ENCODE measurements around the gene TIMM23. TPM values are rescaled to one million over a fixed set of nuclear protein-coding genes. Genes with fewer than 3 reads are reported as not detected.
"Not testable (repeated sequence)": the region's sequence is repeated elsewhere in the genome, so short reads cannot be mapped to it uniquely, and the experiment has no call there.

The TIMM23 gene
- total RNA-seq, 1 donor from 2014 or later: 28.4 TPM

- ATAC-seq: peak; percentile 60
- not testable (repeated sequence) for DNase-seq (ENCODE audit: low spot score)
Measured at GRCh38 chr10:45985590-45985989, 13.3 kb downstream of the TIMM23 start.

DNA sequence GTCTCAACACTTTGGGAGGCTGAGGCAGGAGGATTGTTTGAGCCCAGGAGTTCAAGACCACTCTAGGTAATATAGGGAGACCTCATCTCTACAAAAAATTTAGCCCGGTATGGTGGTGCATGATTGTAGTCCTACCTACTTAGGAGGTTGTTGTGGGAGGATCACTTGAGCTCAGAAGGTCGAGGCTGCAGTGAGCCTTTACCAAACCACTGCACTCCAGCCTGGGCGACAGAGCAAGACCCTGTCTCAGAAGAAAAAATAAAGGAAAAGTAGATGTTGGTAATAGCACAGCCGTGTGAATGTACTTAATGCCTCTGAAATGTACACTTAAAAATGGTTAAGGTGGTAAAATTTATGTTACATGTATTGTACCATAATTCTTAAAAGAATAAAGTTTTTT lies 25.3 kb downstream of the TIMM23 start:
- DNase-seq (ENCODE audit: low spot score) (no peak), ATAC-seq (no peak)

DNA sequence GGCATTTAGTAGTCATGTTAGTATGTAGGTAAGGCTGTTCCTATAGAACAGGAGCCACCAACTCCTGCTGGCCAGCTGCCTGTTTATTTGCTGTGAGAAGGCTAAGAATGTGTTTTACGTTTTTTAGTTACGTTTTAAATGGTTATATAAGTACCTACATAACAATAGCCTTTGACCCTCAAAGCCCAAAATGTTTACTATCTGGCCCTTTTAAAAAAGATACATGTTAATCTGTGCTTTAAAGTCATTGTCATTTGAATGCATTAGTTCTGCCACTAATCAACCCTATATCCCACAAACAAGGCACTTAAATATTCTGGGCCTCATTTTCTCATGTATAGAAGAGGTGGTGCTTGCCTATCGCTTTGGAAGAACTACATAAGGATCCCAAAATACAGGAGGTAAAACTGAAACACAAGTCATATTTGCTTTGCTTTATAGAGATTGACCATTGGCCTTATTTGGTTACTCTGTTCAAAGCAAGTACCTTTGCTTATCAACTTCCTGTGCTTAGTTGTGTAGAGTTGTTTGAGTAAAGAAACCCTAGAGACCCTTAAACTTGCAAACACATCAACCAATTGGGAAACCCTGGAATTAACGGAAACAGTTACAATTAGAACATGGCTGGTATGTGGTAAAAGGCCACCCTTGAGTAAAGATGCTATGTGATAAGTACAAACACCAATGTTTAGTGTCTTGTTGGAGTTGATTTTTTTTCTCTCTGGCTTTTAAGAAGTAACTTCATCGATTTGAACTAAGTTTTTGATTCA lies 25.9 kb downstream of the TIMM23 start:
- peak; percentile 72 for ATAC-seq
- DNase-seq (ENCODE audit: low spot score): no peak

DNA sequence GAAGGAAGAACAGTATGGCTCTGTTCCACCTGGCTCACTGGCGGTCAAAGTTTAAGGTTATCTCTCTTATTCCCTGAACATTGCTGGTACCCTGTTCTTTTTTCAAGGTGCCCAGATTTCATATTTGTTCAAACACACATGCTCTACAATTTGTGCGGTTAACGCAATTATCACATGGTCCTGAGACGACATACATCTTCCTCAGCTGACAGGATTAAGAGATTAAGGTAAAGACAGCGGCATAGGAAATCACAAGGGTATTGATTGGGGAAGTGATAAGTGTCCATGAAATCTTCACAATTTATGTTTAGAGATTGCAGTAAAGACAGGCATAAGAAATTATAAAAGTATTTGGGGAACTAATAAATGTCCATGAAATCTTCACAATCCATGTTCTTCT lies 27.7 kb downstream of the TIMM23 start:
- not testable (repeated sequence) for ATAC-seq; DNase-seq (ENCODE audit: low spot score)

GRCh38 chr10:46000538-46000937 lies 28.2 kb downstream of the TIMM23 start:
- DNase-seq (ENCODE audit: low spot score) (no peak), ATAC-seq (no peak)

GRCh38 chr10:46001187-46001756 lies 29.0 kb downstream of the TIMM23 start:
- DNase-seq (ENCODE audit: low spot score): no peak
- no peak for ATAC-seq

- ATAC-seq: peak; percentile 53
- not testable (repeated sequence) for DNase-seq (ENCODE audit: low spot score)
Measured at GRCh38 chr10:46002189-46002687, 29.9 kb downstream of the TIMM23 start.

DNA sequence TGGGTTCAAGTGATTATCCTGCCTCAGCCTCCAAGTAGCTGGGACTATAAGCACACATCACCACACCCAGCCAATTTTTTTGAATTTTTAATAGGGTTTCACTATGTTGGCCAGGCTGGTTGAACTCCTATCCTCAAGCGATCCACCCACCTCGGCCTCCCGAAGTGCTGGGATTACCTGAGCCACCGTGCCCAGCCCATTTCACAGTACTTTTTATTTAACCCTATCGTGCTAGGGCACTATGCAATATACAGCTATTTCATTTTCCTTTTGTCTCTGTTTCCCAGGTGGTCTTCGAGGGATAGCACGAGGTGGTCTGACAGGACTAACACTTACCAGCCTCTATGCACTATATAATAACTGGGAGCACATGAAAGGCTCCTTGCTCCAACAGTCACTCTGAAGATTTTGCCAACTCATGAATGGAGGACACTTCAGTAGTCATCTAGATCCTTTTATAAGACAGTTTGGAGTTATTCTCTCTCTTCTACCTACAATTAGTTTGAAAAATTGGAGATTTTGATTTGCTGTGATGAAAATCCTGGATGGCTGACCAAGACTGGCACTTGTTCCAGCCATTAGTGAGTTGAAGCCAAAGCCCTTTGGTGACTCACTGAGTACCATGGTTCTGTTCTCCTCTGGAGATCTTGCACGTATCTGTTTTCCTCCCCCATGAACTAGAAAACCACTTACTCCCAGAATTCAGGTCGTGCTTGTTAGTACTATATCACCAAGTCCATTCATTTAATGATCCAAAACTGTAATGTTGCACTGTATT lies 30.8 kb downstream of the TIMM23 start:
- DNase-seq (ENCODE audit: low spot score) (no peak), ATAC-seq (peak; percentile 15)

DNA sequence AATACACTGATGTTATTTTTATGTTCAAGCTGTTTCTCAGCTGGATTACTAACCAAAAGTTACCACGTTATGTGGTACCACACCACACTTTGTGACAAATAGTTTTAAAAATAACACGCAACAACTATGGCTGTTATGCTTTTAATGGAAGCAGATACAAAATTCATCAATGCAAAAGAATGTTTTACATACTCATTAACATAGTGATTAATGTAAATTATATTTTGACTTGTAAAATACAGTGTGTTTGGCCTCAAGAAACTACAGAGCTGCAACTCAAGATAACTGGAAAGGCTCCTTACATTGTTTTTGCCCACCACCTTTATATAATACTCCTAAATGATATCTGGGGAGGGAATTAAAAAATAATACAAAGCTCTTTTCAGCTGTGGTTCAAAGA lies 32.7 kb downstream of the TIMM23 start:
- ATAC-seq (no peak), DNase-seq (ENCODE audit: low spot score) (no peak)

GRCh38 chr10:46005383-46005782 lies 33.1 kb downstream of the TIMM23 start:
- ATAC-seq (no peak), DNase-seq (ENCODE audit: low spot score) (no peak)

DNA sequence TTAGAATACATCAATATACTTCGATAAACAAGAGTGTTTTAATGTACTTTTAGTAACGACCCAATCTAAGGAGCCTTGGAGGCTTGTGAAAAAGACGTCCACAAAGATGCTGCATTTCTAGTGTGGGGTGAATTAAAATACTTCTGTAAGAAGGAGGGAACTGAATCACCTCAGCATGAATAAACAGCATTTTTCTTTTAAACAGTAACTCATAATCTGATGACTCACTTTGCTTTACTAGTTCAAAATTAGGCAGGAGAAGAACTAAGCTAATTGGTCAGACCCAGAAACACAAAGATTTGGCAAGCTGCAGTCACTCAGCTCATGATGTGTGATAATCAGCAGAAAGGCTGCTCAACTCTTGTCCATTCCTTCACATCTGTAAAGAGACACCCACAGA lies 33.9 kb downstream of the TIMM23 start:
- ATAC-seq (no peak), DNase-seq (ENCODE audit: low spot score) (no peak)

DNA sequence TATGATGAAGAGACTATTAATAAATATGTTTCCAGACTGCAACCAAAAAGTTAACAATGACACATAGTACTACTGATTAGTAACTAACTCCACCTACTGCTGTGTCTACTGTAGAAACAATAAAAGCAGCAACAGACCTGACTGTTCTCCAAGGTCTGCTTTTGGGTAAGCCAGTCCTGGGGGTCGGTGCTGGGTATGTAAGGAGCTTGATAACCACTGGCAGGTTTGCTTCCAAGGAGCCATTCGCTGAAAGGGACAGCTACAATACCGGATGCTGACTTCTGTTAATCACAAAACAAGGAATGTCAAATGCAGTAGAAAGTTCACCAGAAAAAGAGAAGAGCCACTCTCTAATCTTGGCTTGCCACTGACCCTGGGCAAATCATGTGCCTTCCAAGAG lies 40.5 kb downstream of the TIMM23 start:
- ATAC-seq: no peak
- no peak for DNase-seq (ENCODE audit: low spot score)

- ATAC-seq (no peak), DNase-seq (ENCODE audit: low spot score) (no peak)
Measured at GRCh38 chr10:46014206-46014605, 41.9 kb downstream of the TIMM23 start.

GRCh38 chr10:46014683-46015405 lies 42.6 kb downstream of the TIMM23 start:
- ATAC-seq (peak; percentile 79), DNase-seq (ENCODE audit: low spot score) (no peak)

DNA sequence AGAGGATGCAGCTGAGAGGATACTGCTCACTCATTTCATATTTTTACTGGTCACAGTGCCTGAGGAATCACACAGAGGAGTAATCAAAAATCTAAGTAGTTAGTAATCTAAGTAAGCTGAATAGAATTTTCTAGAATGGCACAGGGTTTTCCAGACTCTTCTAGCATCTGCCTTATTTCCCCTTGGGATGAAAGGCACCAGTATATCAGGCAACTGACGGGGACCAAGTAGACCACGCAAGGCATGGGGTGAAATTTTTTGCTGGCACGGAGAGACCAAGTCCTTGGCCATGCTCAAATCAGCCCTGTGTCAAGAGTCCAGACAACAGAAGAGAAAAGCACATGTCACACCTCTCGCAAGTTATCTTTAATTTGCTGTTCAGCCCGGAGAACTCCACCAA lies 43.9 kb downstream of the TIMM23 start:
- ATAC-seq (no peak), DNase-seq (ENCODE audit: low spot score) (no peak)

DNA sequence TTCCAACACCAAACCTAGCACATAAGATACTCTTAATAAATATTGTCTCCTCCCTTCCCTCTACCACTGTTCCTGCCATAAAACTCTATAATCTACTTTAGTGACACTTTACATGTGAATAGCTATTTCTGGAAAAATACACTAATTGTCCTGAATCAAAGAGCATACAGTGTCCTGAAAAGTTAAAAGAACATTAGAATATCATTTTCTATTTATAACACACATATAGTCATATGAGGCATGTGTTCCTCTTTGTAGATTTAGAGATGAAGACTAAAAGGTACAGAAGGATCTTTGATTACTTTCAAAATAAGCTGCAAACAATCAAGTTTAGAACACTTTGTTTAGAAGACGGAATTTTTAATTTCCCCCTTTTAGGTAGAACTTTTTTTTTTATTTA lies 44.5 kb downstream of the TIMM23 start:
- no peak for DNase-seq (ENCODE audit: low spot score)

GRCh38 chr10:46017733-46018132 lies 45.4 kb downstream of the TIMM23 start:
- DNase-seq (ENCODE audit: low spot score): no peak
- no peak for ATAC-seq

More for the DNA sequence above, 44.5 kb downstream of the TIMM23 start:
- no peak for ATAC-seq

GRCh38 chr10:46018453-46019176 lies 46.3 kb downstream of the TIMM23 start:
- no peak for DNase-seq (ENCODE audit: low spot score)
- no peak for ATAC-seq

GRCh38 chr10:46019177-46019528 lies 46.9 kb downstream of the TIMM23 start:
- ATAC-seq (no peak), DNase-seq (ENCODE audit: low spot score) (no peak)

DNA sequence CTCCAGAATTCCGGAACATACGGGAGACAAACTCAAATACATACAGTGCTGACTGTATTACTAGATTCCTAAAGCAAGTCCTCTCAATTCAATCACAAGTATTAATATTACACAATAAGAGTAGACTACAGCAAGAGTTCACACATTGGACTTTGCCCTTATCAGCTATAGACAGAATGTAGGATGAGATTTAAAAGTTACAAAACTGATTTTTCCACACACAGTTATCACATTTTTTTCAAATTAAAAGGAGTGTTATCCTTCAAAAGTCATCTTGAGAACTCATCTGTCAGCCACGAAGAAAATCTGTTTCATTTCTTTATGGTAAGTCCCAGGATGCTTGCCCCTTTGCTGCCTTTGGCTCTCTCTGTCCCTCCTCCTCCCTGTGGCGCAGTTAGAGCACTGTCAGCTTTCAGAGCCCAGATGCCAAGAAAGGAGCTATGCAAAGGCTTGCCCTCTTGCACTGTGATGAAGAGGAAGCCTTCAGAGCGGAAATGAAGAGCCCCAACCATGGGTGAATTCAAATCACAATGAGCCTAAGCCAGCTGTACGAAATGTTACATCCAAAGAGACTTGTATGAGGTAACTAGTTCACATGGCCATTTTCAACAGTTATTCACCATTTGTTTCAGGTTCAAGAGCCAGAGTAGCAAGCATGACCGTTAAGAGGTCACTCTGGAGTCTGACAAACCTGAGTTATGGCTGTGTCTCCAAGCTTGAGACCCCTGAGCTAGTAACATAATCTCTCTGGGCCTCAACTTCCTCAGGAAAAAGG lies 47.5 kb downstream of the TIMM23 start:
- ATAC-seq: peak; percentile 37

More for the DNA sequence above, 47.5 kb downstream of the TIMM23 start:
- DNase-seq (ENCODE audit: low spot score): peak; percentile 61
